GM19351 (cell line): ENCODE results near the gene PPP1R14C.
"Not testable (repeated sequence)": the region's sequence is repeated elsewhere in the genome, so short reads cannot be mapped to it uniquely, and the experiment has no call there.

ENCODE experiments used
- ATAC-seq: cut with Tn5 transposase; IDR thresholded peaks from one replicate; pipeline ENCODE4 v1.9.1; 2021; ENCODE audit warnings: mild to moderate bottlenecking, moderate library complexity; ENCODE audit not compliant: unreplicated experiment

PPP1R14C gene

DNA sequence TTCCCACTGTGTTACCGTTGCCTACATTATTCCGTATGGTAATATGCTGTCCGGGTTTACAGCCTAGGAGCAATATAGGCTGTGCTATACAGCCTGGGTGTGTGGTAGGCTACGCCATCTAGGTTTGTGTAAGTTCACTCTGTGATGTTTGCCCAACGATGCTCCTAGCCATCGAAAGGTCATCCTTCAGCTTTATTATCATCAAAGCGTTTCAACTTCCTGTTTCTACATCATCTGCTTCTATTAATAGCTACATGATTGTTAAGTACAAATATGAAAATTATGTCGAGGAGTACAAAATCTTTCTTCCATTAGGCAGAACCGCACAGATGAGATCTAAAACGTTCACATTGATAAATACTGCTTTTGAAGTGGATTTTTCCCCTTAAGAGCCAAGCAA lies 69.9 kb downstream of the PPP1R14C start:
- ATAC-seq, result no peak

DNA sequence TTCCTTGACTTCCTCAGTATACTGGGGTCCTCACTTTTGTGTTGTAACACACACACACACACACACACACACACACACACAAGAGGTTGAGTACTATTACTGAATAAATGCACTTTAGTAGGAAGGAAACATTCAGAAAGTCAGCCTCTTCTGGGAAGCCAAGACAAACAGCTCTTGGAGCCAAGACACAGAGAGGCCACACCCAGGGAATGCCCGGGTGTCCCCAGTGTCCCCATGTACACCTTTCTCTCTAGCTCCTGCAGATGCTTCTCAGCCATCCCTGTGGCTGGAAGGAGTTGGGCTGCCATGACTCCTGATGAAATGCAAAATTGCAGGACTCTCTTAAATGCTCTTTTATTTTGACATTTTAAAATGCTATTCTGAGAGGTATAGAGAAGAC lies 70.5 kb downstream of the PPP1R14C start:
- no peak for ATAC-seq

DNA sequence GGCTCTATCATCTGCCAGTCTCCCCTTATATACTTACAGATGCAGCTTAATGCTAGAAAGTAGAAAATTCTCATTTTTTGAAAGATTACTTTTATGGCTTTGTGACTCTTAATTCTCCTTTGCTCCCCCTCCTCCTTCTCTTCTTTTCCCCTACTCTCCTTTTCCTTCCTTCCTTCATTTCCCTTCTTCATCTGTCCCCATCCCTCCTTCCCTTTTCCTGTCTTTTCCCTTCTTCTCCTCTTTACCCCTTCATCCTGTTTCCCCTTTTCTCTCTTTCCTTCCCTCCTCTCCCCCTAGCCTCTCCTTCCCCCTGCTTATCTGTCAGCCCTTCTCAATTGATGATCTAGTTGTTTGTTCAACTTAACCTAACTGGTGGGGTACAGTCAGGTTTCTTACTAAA lies 71.5 kb downstream of the PPP1R14C start:
- no peak for ATAC-seq

DNA sequence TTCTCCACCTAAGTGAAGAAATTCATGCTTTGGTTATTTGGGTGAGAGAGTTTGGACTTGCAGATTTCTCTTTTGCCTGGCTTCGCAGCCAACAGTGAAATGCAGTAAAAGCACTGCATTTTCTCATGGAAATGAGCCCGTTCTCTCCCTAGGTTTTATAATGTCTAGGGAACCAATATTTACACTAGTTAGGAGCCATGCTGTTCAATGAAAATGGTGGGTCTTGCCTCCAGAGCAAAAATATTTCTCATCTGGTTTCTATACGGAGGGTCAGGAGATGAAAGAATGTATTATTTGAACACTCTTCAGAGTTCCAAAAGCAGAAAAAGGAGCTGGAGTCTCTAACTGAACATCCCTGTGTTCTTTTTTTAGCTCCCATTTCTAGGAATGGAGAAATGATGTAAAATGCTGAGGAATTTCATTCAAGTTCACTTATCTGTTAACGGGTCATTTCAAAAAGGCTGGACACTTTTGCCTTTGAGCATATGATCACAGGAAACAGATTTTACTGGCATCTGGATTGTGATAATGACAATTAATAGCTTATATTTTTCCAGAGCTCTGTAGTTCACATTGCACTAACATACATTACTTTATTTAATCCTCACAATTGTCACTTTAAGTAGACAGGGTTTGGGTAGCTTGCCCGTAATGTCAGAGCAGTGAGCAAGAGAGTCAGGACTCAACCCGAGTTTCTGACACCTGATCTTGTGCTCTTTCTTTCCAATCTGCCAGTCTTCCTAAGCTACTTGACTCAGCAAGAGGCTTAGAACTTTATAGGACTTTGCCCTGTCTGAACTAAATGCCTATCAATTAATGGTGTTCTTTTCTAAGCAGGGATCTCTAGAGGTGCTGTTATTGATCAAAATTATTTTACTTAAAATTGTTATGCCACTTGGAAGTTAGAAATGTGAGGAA lies 78.0 kb downstream of the PPP1R14C start:
- ATAC-seq, result no peak

DNA sequence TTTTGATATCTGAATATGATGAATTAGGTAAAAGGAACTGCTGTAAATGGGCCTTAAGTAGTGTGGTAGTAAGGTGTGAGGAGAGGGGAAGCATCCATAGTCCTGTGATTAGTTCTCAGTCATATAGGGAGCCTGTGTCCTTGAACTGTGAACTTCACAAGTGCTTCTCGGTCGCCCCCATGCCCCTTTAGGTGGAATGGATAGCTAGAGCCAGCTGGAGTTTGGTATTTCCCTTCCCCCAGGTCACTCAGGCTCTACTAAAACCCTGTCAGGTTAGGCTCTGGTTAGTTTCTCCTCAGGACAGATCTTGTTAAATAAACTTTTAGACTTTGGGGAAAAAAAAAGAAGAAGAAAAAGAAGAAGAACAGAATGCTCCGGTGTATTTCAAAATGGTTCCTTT lies 82.0 kb downstream of the PPP1R14C start:
- no peak for ATAC-seq

DNA sequence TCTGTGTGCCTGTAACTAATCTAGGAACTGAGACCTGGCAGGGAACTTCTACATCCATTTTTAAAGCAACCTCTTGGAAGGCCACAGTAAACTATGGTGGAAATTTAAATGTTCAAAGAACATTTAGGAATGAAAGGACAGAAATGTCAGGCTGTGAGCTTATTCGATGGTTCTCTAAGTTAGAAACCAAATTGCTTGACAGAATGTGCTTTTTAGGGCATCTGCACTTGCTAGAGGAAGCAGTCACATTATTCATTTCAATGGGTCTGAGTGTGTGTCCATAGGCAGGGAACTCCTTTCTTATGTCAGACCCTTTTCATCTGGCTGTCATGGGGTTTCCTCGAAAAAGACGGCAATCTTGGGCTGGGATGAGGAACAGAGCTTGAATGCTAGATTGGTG lies 84.4 kb downstream of the PPP1R14C start:
- ATAC-seq, result no peak

DNA sequence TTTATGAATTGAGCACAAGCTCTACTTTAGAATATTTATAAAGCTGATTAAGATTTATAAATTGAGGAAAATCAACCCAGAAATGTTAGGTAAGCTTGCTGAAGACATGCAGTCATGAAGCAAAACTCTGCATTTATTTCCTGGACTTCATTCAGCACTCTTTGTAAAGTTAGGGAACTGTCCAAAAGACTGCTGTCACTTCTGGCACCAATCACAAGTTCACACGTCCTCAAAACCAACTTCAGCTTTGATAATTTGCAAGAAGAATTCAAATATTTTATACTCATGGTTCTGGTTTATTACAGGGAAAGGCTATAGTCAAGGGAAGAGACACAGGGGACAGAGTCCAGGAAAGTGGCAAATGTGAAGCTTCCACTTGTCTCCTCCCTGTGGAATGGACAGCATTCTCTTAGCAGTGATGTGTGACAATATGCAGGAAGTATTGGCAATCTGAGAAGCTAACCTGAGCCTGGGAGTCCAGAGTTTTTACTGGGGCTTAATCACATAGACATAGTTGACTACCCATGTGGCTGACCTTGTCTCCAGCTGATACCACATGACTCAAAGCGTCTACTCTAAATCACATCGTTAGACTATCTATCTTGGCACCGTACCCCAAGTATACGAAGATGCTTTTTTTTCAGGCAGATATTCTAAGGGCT lies 85.4 kb downstream of the PPP1R14C start:
- no peak for ATAC-seq

DNA sequence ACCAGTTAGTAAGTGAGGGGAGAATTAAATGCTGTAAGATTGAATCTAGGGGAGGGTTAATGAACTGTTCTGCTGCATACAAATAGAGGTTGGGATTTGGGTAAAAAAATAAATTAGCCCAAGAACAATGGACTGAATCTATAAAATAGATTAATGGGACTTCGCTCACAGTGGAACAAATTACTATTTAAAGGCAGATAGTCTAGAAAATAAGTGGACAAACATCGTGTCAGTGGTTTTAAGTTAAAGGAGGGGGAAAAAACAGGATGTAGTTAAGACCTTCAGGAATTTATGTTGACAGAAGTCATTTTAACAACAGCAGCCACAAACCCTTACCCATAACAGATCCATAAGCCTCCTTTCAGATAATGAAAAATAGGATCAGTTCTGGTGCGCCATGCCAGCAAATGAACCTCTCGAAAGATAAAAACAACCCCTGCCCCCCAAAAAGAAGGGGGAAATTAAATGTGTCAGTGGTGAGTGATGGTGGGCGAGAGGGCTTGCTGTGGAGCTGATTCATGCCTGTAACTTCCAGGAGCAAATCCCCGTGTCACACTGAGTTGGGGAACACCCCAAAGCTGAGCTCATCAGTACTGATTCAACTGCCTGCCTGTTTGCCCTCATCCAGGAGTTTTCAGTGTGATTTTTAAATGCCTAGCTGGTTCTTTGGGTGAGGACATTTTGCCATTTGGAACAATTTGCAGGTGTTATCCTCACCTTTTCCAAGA lies 86.8 kb downstream of the PPP1R14C start:
- no peak for ATAC-seq

DNA sequence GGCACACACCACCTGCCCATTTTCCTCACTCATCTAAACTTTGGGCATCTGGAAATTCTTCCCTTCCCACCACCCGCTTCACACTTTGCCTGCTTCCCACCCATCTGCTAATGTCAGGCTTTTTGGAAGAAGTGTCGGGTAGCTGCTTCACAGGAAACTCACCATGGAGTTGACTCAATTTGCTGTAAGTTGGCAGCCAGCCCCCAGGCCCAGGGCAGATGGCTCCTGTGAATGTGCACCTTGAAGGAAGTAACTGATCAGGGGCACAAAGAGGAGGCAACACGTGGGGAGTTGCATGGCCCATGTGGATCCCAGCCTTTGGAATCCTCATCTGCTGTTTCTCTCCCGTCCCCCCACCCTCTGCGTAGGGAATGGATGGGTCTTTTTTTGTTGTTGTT lies 87.3 kb downstream of the PPP1R14C start:
- no peak for ATAC-seq

DNA sequence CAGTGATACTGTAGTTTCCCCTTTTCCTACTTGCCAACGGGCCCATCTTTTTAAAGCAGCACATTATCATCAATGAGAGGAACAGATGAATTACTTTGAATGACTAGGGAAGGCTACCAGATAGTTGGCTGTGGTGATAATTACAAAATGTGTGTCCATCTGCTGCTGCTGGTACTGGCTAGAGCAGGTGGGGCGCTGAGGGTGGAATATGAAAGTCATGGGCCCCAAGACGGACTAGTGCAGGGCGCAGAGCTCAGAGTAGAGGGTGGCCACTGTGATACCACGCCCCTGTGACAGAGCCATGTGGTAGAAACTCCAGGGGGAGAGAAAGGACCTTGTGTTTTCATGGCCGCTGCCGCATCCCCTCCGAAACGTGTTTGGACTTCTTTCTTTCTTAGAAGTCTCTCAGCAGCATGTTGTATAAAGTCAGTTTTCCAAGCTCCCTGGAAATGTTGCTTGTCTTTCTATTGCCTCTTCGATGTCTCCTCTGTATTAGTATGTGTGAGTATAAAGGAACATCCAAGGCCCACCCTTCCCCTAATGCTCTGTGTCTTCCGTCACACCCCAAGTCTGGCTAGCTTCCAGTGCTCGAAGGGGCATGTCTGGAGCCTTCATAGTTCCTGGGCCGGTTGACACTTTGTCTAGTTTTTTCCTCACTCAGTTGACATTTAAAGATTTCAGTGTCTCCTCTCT lies 88.1 kb downstream of the PPP1R14C start:
- ATAC-seq, result no peak

DNA sequence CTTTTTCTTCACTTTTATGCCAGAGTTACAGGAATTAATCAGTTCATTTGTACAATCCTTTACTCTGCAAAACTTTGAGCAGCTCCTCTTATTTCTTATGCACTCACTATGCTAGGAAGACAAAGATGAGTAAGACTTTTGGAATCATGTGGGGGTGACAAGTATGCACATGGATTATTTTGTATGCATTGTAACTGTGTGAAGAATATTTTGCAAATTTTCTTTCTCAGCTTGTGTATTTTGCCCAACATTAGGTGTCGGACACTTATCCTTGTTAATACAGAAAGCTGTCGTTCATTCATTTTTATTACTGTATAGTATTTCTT lies 88.6 kb downstream of the PPP1R14C start:
- ATAC-seq, result no peak

DNA sequence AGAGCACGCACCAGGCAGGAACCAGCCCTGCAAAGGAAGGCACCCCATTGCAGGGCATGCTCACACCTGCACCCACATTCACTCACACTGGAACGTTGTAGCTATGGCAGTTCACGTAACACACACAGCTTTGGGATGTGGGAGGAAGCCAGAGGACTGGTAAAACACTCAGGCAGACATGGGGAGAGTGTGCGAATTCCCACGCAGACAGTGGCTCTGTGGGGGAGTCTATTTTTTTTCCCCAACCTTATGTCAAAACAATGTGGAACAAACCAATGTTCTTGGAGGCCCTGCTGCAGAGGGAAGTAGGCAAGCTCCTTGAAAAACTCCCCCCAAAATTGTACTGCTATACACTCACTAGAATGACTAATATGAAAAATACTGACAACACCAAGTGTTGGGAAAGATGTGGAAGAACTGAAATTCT lies 91.0 kb downstream of the PPP1R14C start:
- no peak for ATAC-seq

DNA sequence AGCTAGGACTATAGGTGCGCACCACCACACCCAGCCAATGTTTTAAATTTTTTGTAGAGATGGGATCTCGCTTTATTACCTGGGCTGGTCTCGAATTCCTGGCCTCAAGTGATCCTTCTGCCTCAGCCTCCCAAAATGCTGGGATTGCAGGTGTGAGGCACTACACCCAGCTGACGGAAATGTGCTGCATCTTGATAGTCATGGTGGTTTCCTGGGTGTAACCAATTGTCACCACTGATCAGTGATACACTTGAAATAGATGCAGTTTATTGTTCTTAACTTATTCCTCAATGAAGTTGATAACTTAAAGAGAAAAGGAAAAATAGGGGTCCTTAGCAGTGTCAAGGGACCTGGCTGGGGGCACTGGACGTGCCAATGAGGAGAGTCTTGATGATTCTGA lies 92.4 kb downstream of the PPP1R14C start:
- ATAC-seq, result no peak

DNA sequence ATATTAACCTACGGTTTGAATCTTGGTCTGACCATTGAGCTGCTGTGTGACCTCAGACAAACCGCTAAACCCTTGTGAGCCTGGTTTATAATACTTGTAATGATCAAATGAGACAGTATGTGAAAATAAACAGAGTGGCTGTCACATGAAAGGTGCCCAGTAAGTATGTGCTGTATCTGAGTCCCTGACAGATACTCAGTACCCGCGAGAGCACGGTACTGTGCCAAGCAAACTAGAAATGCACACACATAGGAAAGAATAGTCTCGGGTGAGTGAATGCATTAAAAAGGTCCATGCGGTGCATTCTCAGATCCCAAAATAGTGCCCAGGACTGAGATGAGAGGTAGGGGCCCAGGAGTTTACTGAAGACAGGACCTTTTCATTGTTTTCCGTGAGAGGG lies 93.3 kb downstream of the PPP1R14C start:
- no peak for ATAC-seq

DNA sequence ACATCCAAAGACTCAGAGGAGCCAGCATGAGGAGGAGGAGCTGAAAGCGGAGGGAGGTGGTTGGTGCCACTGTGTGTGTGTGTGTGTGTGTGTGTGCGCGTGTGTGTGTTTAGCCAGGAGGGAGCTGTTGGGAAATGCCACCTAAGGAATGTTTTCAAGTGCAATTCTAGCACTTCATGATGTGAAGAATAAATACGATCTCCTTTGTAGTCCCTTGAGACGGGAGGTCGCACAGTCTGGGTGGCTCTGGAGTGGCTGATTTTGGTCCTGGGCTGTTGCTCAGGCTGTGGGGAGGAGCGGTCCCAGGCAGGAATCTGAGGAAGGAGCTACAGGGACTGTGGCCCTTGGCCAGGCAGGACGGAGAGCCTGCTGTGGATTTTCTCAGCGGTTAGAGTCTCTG lies 93.7 kb downstream of the PPP1R14C start:
- no peak for ATAC-seq

DNA sequence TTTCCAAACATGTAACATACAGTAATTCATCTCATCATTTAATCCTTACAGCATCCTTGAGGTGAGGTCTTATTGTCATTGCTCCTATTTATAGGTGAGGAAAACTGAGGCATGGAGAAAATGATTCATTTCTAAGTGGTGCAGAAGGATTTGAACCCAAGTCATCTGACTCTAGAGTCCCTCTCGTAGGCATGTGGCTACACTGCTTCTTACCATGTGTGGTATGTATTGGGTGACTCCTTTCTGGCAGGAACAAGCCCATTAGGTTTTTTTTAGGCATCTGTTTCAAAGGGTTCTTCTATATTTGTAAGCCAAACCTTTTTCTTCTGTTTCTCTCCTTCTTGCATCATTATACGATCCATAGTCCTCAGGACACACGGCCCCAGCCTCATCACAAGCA lies 94.8 kb downstream of the PPP1R14C start:
- ATAC-seq, result no peak

DNA sequence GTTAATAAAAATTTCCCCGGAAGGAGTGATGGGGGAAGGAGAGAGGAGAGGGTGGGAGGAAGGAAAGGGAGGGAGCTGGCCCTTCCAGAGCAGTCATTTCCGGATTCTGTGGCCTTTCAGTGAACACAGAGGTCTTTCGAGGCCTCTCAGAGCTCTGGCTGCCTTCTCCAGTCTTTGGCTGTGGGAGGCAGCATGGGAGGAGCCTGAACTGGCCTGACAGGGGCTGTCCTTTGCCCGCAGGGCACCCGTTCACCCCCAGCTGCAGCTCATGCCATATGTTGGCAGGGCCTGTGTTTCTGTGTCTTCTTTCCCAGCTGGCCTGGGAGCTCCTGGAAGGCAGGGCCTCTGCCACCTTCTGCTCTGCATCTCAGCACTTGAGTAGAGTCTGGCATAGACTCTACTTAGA lies 95.5 kb downstream of the PPP1R14C start:
- no peak for ATAC-seq

DNA sequence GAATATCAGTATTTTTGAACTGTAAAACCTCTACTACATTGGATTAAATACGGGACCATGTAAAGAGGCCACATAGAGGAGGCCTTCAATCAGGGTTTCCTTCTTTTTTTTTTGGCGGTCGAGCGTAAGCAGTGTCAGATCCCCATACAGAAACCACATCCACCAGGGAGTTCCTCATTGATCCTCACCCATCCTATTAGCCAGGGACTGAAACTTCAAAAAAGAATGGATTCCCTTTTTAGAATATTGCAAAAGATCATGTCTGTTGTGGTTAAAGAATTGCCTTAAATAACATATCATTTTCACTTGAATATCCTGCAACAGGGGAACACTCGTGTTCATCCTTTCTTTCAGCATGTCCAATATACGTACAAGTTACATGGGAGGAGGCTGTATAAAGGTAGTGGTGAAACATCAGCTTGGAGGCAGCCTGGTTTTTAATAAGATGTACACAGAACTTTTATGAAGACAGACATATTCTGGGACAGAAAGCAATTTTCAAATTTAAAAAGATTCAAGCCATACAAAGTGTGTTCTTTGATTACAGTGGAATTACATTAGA lies 96.1 kb downstream of the PPP1R14C start:
- ATAC-seq, result no peak

DNA sequence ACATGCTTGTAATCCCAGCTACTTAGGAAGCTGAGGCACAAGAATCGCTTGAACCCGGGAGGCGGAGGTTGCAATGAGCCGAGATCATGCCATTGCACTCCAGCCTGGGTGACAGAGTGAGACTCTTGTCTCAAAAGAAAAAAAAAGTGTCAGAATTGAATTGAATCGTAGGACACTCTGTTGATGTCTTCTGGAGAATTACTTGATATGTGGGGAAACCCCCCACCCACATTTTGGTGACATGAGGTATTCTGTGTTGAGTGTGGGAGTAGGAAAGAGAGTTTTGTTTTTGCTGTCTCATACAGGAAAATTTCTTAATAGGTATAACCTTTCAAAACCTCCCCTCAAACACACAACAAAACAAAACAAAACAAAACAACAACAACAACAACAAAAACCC lies 98.9 kb downstream of the PPP1R14C start:
- not testable (repeated sequence) for ATAC-seq

DNA sequence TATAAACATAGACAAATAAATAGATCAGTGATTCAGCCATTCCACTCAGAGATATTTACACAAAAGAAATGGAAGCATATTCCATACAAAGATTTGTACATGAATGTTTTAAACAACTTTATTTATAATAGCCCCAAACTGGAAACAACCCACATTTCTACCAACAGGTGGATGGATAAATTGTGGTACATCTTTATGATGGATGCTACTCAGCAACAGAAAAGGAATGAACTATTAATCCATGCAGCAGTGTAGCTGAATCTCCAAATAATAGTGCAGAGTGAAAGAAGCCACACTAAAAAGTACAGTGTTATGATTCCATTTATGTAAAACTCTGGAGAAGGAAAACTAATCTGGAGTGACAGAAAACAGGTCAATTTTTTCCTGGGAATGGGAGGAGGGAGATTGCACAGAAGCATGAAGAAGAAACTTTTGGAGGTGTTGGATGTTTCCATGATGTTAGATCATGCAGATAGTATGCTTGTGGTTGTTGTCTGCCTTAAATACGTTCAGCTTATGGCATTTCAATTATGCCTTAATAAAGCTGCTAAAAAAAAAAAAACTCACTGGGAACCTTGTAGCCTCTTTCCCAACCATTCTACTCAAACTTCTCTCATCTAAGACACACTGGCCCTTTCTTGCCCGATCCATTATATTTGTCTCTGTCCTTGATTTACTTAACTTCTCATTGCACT lies 100.9 kb downstream of the PPP1R14C start:
- no peak for ATAC-seq
